NT2/D1 (cell line): ENCODE results near the gene PLCG2.

Experiments used
- YY1 ChIP-seq: IDR thresholded peaks from 2 replicates; pipeline ENCODE4 v1.6.1; 2011; ENCODE audit not compliant: insufficient read length, insufficient read depth
- ZNF274 ChIP-seq: IDR thresholded peaks from 2 replicates; pipeline ENCODE4 v1.6.1; 2011; ENCODE audit warnings: mild to moderate bottlenecking, low read depth, low read length

DNA sequence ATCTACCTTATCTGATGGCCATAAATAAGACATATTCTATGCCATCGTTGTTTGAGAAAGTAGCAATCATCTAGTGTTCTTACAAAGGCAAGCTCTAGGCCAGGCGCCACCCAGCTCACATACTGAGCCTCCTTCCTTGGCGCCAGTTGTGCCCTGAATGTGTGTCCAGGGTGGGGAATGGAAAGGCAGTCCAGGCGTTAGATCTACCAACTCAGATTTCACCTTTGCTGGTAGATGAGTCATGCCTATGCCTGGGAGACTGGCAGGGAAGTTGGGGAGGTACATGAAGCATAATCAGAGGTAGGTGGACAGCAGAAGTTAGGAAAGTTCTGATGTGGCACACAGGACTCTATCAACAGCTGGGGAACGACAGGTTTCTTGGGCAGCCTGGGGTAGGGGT, 208.6 kb downstream of the PLCG2 start:
- TF ChIP-seq YY1 (no peak), ZNF274 (no peak)
